ENCODE results near the gene DNAI1. TPM values are rescaled to one million over a fixed set of nuclear protein-coding genes. Genes with fewer than 3 reads are reported as not detected.
"Not testable (repeated sequence)": the region's sequence is repeated elsewhere in the genome, so short reads cannot be mapped to it uniquely, and the experiment has no call there.

Gene DNAI1
- total RNA-seq, 2 experiments from 2014 or later = not detected

DNA sequence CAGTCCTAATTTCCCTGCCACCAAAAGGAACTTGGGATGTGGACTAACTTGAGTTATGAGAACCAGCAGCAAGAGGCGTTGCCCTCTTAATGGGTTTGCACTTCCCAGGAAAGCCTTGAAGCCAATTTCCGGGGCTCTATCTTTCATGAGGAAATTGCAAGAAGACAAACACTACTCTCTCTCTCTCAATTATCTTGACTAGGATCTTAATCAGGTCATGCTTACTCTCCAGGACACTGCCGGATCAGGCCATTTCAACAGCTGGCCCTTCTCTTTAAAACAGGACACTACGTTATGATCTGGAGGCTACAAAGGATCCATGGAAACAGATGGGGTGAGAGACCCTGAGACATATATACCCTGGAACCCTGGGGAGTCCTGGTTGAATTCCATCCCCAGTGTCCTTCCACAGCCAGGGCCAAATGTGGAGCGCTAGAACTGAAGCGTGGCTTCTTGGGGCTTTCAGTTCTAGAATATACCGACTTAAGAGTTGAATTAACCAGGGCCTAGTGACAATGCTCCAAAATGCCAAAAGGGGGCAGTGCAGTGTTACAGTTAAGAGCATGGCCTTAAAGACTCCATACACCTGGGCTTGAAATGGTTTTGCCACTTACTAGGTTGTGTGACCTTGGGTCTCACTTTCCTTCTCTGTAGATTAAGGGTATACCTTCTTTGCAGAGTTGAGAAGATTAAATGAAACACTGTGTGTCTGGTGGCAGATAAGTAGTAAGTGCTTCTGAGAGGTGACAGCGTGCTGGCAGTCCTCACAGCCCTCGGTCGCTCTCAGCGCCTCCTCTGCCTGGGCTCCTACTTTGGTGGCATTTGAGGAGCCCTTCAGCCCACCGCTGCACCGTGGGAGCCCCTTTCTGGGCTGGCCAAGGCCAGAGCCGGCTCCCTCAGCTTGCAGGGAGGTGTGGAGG is 21.3 kb upstream of the DNAI1 start:
- CTCF ChIA-PET = interaction anchor here (0.6 to 1.5 kb wide), 6 partner anchors 16 to 167 kb away, joined by 3 to 8 read pairs (median 4); partner anchors contain the start of gene FAM219A
- no peak overlapping the region for H3K27ac Mint-ChIP-seq
- no peak overlapping the region for H3K4me3 Mint-ChIP-seq
- H3K4me1 Mint-ChIP-seq (ENCODE audit: low read depth) = peaks cover 7% of the 10 kb centered on the region
- no peaks in the 10 kb centered on the region for H3K36me3 Mint-ChIP-seq (ENCODE audit: low read depth)
- H3K9me3 Mint-ChIP-seq (ENCODE audit: insufficient read depth) = no peaks in the 10 kb centered on the region
- POLR2A ChIA-PET = no interaction called here
- ATAC-seq (peak; percentile 85), DNase-seq (peak; percentile 74)
- H3K27me3 Mint-ChIP-seq (ENCODE audit: low read depth) = no peaks in the 10 kb centered on the region

DNA sequence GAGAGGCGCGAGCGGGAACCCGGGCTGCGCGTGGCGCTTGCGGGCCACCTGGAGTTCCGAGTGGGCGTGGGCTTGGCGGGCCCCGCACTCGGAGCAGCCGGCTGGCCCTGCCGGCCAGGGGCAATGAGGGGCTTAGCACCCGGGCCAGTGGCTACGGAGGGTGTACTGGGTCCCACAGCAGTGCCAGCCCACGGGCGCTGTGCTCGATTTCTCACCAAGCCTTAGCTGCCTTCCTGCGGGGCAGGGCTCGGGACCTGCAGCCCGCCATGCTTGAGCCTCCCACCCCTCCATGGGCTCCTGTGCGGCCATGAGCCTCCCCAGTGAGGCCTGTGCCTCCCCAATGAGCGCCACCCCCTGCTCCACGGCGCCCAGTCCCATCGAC is 20.7 kb upstream of the DNAI1 start:
- H3K4me3 Mint-ChIP-seq; DNase-seq; H3K36me3 Mint-ChIP-seq (ENCODE audit: low read depth); ATAC-seq; POLR2A ChIA-PET; H3K9me3 Mint-ChIP-seq (ENCODE audit: insufficient read depth); H3K4me1 Mint-ChIP-seq (ENCODE audit: low read depth); H3K27me3 Mint-ChIP-seq (ENCODE audit: low read depth); H3K27ac Mint-ChIP-seq: not testable (repeated sequence)
- CTCF ChIA-PET = interaction anchor here (0.6 to 2.5 kb wide), 4 partner anchors 15 to 62 kb away, joined by 3 to 15 read pairs (median 3); no protein-coding TSS in a partner anchor

DNA sequence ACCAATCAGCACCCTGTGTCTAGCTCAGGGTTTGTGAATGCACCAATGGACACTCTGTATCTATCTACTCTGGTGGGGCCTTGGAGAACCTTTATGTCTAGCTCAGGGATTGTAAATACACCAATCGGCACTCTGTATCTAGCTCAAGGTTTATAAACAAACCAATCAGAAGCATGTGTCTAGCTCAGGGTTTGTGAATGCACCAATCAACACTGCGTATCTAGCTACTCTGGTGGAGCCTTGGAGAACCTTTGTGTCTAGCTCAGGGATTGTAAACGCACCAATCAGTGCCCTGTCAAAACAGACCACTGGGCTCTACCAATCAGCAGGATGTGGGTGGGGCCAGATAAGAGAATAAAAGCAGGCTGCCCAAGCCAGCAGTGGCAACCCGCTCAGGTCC is 20.1 kb upstream of the DNAI1 start:
- H3K36me3 Mint-ChIP-seq (ENCODE audit: low read depth); H3K4me1 Mint-ChIP-seq (ENCODE audit: low read depth); H3K27ac Mint-ChIP-seq; DNase-seq; H3K27me3 Mint-ChIP-seq (ENCODE audit: low read depth); H3K4me3 Mint-ChIP-seq; H3K9me3 Mint-ChIP-seq (ENCODE audit: insufficient read depth); POLR2A ChIA-PET; ATAC-seq: not testable (repeated sequence)
- CTCF ChIA-PET = interaction anchor here (0.6 to 2.5 kb wide), 6 partner anchors 13 to 196 kb away, joined by 3 to 15 read pairs (median 3); no protein-coding TSS in a partner anchor

DNA sequence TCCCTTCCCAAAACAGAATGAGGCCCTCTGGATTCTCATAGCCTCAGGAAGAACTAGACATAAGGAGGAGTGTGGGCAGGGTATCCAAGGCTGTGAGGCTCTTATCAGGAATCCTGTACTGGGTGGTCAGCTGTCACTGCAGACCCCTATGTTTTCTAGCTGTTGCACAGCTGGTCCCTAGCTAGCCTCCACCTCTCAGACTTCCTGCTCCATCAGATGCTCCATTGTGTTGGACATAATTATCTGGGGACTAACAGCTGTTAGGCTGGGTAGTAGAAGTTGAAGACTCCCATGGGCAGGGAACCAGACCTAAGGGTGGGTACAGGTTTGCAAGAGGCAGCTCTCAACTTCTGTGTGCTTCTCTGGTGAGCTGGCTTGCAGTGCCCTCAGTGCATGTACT is 18.6 kb upstream of the DNAI1 start:
- no peaks in the 10 kb centered on the region for H3K36me3 Mint-ChIP-seq (ENCODE audit: low read depth)
- peaks cover 7% of the 10 kb centered on the region for H3K4me1 Mint-ChIP-seq (ENCODE audit: low read depth)
- ChIA-PET POLR2A (no interaction called here), CTCF (interaction anchor here (0.9 to 2.5 kb wide), 7 partner anchors 36 to 194 kb away, joined by 3 to 15 read pairs (median 3); no protein-coding TSS in a partner anchor)
- ATAC-seq = no peak
- no peak for DNase-seq
- H3K27me3 Mint-ChIP-seq (ENCODE audit: low read depth) = no peaks in the 10 kb centered on the region
- no peaks in the 10 kb centered on the region for H3K9me3 Mint-ChIP-seq (ENCODE audit: insufficient read depth)
- H3K27ac Mint-ChIP-seq = no peak overlapping the region
- H3K4me3 Mint-ChIP-seq = no peak overlapping the region

DNA sequence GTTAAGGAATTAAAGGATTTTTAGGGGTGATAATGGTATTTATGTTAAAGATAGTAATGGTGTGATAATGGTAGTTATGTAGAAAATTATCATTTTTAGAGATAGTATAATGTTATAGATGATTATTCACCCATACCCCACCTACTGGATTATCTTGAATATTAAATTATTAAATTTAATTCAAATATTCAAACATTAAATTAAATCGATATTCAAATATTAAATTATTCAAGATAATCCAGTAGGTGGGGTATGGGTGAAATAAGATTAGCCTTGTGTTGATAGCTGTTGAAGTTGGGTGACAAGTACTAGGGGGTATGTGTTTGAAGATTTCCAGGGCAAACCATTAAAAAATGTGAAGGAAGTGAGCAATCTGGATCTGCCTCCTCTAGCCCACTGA is 15.8 kb upstream of the DNAI1 start:
- peaks cover 7% of the 10 kb centered on the region for H3K4me1 Mint-ChIP-seq (ENCODE audit: low read depth)
- ATAC-seq (no peak), DNase-seq (no peak)
- no peak overlapping the region for H3K4me3 Mint-ChIP-seq
- ChIA-PET CTCF (interaction anchor here (0.8 to 1.1 kb wide), 2 partner anchors 12 to 159 kb away, joined by 3 read pairs; no protein-coding TSS in a partner anchor), POLR2A (no interaction called here)
- H3K27ac Mint-ChIP-seq = no peak overlapping the region
- H3K9me3 Mint-ChIP-seq (ENCODE audit: insufficient read depth) = no peaks in the 10 kb centered on the region
- H3K36me3 Mint-ChIP-seq (ENCODE audit: low read depth) = no peaks in the 10 kb centered on the region
- no peaks in the 10 kb centered on the region for H3K27me3 Mint-ChIP-seq (ENCODE audit: low read depth)

DNA sequence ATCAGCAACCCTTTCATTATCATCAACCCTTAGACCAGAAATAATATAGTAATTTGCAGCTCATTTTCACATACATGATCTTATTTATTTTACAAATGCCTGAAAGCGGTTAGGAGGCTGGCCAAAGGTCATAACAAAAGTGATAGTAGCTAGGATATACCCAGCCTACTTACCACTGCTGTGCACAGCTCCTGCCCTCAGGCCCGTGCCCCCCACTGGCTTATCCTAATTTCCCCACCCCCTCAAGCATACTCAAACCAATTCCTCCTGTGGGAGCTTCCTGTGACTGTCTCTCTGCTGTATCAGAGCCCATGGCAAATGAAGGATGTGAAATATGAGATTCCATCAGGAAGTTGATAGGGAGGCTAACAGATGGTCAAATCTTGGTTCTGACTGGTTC is 15.1 kb upstream of the DNAI1 start:
- ATAC-seq (no peak), DNase-seq (no peak)
- ChIA-PET POLR2A (interaction anchor here (0.6 kb wide), 1 partner anchor 63 kb away, joined by 3 read pairs; no protein-coding TSS in a partner anchor), CTCF (interaction anchor here (0.8 to 1.3 kb wide), 4 partner anchors 11 to 158 kb away, joined by 3 to 6 read pairs (median 4); no protein-coding TSS in a partner anchor)
- peaks cover 7% of the 10 kb centered on the region for H3K4me1 Mint-ChIP-seq (ENCODE audit: low read depth)
- no peaks in the 10 kb centered on the region for H3K36me3 Mint-ChIP-seq (ENCODE audit: low read depth)
- no peaks in the 10 kb centered on the region for H3K9me3 Mint-ChIP-seq (ENCODE audit: insufficient read depth)
- H3K27ac Mint-ChIP-seq = no peak overlapping the region
- no peaks in the 10 kb centered on the region for H3K27me3 Mint-ChIP-seq (ENCODE audit: low read depth)
- H3K4me3 Mint-ChIP-seq = no peak overlapping the region

DNA sequence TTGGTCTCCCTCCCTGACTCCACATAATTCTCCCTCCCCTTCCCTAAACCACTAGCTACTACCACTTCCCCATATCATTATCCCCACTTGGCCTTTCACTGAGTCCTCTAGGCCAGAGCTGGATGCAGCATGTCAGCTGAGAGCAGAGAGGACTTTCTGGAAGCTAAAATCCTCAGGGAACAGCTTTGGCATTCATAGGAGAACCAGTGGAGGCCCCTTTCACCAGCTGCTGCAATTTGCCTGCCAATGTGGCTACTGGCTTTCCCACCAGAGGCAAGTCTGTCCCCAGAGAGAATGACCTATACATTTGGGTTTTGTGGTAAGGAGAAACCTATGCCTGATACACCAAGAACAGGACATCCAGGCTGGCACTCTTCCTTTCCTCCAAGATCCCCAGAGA is 14.6 kb upstream of the DNAI1 start:
- no peak for DNase-seq
- peaks cover 7% of the 10 kb centered on the region for H3K4me1 Mint-ChIP-seq (ENCODE audit: low read depth)
- H3K36me3 Mint-ChIP-seq (ENCODE audit: low read depth) = no peaks in the 10 kb centered on the region
- H3K9me3 Mint-ChIP-seq (ENCODE audit: insufficient read depth) = no peaks in the 10 kb centered on the region
- ChIA-PET POLR2A (interaction anchor here (0.6 kb wide), 1 partner anchor 63 kb away, joined by 3 read pairs; no protein-coding TSS in a partner anchor), CTCF (interaction anchor here (1.1 to 1.3 kb wide), 3 partner anchors 11 to 51 kb away, joined by 3 to 6 read pairs (median 4); no protein-coding TSS in a partner anchor)
- ATAC-seq = no peak
- H3K27me3 Mint-ChIP-seq (ENCODE audit: low read depth) = no peaks in the 10 kb centered on the region
- no peak overlapping the region for H3K4me3 Mint-ChIP-seq
- no peak overlapping the region for H3K27ac Mint-ChIP-seq

DNA sequence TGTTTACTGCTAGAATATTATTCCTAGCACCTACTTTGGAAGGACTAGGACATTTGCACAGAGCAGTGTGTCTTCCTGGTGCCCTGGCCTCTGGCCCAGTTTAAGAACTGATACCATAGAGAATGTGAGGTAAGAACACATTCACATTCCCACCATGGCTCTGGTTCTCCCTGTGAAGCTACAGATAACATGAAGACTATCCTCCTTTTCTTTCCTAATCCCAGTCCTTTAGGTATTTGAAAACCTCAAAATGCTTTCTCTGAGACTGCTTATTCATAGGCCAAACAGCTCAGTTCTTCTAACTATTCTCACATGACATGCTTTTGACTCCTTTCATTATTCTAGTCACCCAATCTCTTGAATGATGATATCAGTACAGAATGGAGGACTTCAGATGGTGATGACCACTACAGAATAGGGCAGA is 12.1 kb upstream of the DNAI1 start:
- ChIA-PET POLR2A (no interaction called here), CTCF (interaction anchor here (1.2 to 2.0 kb wide), 3 partner anchors 43 to 149 kb away, joined by 3 to 7 read pairs (median 4); no protein-coding TSS in a partner anchor)
- no peak overlapping the region for H3K27ac Mint-ChIP-seq
- no peaks in the 10 kb centered on the region for H3K36me3 Mint-ChIP-seq (ENCODE audit: low read depth)
- H3K9me3 Mint-ChIP-seq (ENCODE audit: insufficient read depth) = no peaks in the 10 kb centered on the region
- DNase-seq (no peak), ATAC-seq (no peak)
- H3K4me1 Mint-ChIP-seq (ENCODE audit: low read depth) = peaks cover 8% of the 10 kb centered on the region
- H3K27me3 Mint-ChIP-seq (ENCODE audit: low read depth) = no peaks in the 10 kb centered on the region
- H3K4me3 Mint-ChIP-seq = no peak overlapping the region

DNA sequence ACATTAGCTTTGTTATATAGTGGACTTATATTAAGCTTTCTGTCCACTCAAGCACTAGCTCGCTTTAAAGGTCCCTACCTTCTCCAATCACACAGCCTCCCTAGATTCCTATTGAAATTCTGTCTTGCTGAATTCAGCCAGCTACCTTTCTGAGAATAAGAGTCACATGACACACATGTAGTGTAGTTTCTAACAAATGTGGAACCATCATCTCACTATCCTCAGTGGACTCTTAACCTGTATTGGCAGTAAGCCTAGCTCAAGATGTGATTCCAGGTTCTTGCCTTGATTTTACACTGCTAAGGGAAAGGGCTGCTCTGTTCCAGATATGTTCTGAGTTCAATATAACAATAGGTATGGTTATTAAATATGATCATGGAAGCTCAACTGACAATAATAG is 11.7 kb upstream of the DNAI1 start:
- Mint-ChIP-seq H3K9me3 (ENCODE audit: insufficient read depth) (no peaks in the 10 kb centered on the region), H3K4me1 (ENCODE audit: low read depth) (peaks cover 13% of the 10 kb centered on the region), H3K4me3 (no peak overlapping the region), H3K27ac (no peak overlapping the region), H3K27me3 (ENCODE audit: low read depth) (no peaks in the 10 kb centered on the region), H3K36me3 (ENCODE audit: low read depth) (no peaks in the 10 kb centered on the region)
- ChIA-PET POLR2A (no interaction called here), CTCF (interaction anchor here (1.2 to 2.0 kb wide), 3 partner anchors 43 to 149 kb away, joined by 3 to 7 read pairs (median 4); no protein-coding TSS in a partner anchor)
- DNase-seq = no peak
- ATAC-seq = no peak

DNA sequence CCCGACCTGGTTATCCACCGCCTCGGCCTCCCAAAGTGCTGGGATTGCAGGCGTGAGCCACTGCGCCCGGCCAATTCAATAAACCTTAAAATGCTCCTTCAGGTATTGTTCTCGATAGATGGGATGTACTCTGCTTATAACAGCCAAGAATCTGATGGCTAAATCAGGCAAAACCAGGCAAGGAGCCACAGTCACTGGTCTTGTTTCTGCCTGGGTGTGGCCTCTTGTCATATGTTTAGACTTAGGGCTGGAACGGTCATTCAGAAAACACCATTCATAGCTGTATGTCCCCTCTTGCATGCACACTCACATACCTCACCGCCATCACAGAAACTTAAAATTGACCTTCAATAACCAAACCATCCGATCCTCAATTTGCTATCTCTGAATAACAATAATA is 8.0 kb upstream of the DNAI1 start:
- H3K27ac Mint-ChIP-seq = no peak overlapping the region
- DNase-seq = no peak
- no peaks in the 10 kb centered on the region for H3K9me3 Mint-ChIP-seq (ENCODE audit: insufficient read depth)
- ChIA-PET CTCF (interaction anchor here (1.3 to 1.5 kb wide), 2 partner anchors 12 to 47 kb away, joined by 3 to 6 read pairs; no protein-coding TSS in a partner anchor), POLR2A (no interaction called here)
- H3K27me3 Mint-ChIP-seq (ENCODE audit: low read depth) = no peaks in the 10 kb centered on the region
- H3K36me3 Mint-ChIP-seq (ENCODE audit: low read depth) = no peaks in the 10 kb centered on the region
- no peak for ATAC-seq
- peaks cover 28% of the 10 kb centered on the region for H3K4me1 Mint-ChIP-seq (ENCODE audit: low read depth)
- no peak overlapping the region for H3K4me3 Mint-ChIP-seq

DNA sequence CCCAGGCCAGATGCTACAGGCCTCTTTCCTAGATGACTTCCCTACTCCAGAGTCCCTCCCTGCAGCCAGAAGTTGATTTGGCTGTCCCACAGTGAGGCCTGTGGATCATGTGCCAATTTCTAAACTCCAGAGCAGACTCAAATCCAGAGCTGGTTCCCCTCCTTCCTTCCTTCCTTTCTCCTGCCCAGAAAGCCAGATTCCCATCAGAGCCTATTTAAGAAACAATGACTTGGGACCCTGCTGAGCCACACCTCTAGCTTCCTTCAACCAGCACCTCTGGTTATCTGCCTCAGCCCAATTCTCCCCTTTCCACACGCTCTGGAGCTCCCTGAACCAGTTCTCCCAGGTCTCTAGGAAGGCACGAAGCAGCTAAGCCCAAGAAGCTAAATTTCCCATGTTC is 7.5 kb upstream of the DNAI1 start:
- ChIA-PET CTCF (interaction anchor here (0.9 to 1.3 kb wide), 2 partner anchors 12 to 153 kb away, joined by 3 read pairs; no protein-coding TSS in a partner anchor), POLR2A (interaction anchor here (0.6 kb wide), 1 partner anchor 1076 kb away, joined by 3 read pairs; no protein-coding TSS in a partner anchor)
- no peaks in the 10 kb centered on the region for H3K27me3 Mint-ChIP-seq (ENCODE audit: low read depth)
- H3K9me3 Mint-ChIP-seq (ENCODE audit: insufficient read depth) = no peaks in the 10 kb centered on the region
- H3K36me3 Mint-ChIP-seq (ENCODE audit: low read depth) = no peaks in the 10 kb centered on the region
- DNase-seq = no peak
- no peak overlapping the region for H3K27ac Mint-ChIP-seq
- H3K4me1 Mint-ChIP-seq (ENCODE audit: low read depth) = peaks cover 32% of the 10 kb centered on the region
- ATAC-seq = peak; percentile 9
- no peak overlapping the region for H3K4me3 Mint-ChIP-seq

DNA sequence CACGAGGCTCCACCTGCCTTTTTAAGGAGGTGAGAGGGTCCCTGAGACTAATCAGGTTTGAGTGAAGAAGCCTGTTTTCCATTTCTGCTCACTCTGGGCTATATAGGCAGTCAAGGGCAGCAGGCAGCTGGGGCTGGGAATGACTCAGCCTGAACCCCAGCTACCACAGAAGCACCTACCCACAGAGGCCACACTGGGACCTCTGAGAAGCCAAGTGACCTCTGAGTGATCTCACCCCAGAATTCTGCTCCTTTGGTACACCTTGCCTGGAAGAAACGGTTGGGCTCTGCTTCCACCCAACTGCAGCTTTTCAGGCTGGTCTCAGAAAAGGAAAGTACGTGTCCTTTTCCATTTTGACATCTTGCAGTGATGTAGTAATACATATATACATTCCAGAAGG is 7.1 kb upstream of the DNAI1 start:
- ChIA-PET POLR2A (interaction anchor here (0.6 kb wide), 1 partner anchor 1076 kb away, joined by 3 read pairs; no protein-coding TSS in a partner anchor), CTCF (interaction anchor here (0.9 to 1.3 kb wide), 3 partner anchors 13 to 152 kb away, joined by 3 read pairs; no protein-coding TSS in a partner anchor)
- Mint-ChIP-seq H3K4me3 (no peak overlapping the region), H3K27ac (no peak overlapping the region), H3K36me3 (ENCODE audit: low read depth) (no peaks in the 10 kb centered on the region), H3K27me3 (ENCODE audit: low read depth) (no peaks in the 10 kb centered on the region), H3K9me3 (ENCODE audit: insufficient read depth) (no peaks in the 10 kb centered on the region), H3K4me1 (ENCODE audit: low read depth) (peaks cover 36% of the 10 kb centered on the region)
- DNase-seq (peak; percentile 43), ATAC-seq (peak; percentile 79)

All from activated CD8-positive, alpha-beta T cell treated with anti-CD3 and anti-CD28 coated beads, Interleukin-2, amount 10 ng/mL, durations not matched to agents 7 days and 5 days (primary cell).